GM18867 (cell line): ENCODE measurements around the gene ZC3HAV1.
"Not testable (repeated sequence)": the region's sequence is repeated elsewhere in the genome, so short reads cannot be mapped to it uniquely, and the experiment has no call there.

Experiments used
- ATAC-seq: cut with Tn5 transposase; IDR thresholded peaks from one replicate; pipeline ENCODE4 v1.9.1; 2021; ENCODE audit warnings: mild to moderate bottlenecking, moderate library complexity; ENCODE audit not compliant: unreplicated experiment

The ZC3HAV1 gene

DNA sequence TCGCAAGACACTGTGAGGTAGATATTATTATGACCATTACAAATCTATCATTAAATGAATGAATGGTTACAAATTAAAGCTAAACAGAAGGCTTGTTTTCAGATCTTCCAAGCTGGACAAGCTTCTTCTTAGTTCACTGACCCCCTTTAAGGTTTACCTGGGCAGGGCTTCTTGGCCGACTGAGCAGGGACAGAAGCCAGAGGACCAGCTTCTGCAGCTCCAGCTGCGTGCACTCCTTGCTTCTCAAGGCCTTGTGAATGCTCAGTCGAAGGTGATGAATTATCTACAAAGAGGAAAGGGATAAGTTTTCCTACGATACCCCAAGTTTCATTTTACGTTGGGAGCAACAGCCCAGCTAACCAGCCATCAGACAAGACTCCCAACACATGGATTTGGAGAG is 83.0 kb downstream of the ZC3HAV1 start:
- ATAC-seq = no peak

DNA sequence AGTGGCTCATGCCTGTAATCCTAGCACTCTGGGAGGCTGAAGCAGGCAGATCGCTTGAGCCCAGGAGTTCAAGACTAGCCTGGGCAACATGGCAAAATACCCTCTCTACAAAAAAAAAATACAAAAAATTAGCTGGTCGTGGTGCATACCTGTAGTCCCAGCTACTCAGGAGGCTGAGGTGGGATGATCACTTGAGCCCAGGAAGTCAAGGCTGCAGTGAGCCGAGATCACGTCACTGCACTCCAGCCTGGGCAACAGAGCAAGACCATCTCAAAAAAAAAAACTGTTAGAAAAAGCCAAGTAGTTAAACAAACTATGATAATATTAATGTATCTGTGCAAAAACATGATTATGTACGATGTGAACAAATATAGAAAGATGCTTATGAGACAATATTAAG is 83.7 kb downstream of the ZC3HAV1 start:
- not testable (repeated sequence) for ATAC-seq

DNA sequence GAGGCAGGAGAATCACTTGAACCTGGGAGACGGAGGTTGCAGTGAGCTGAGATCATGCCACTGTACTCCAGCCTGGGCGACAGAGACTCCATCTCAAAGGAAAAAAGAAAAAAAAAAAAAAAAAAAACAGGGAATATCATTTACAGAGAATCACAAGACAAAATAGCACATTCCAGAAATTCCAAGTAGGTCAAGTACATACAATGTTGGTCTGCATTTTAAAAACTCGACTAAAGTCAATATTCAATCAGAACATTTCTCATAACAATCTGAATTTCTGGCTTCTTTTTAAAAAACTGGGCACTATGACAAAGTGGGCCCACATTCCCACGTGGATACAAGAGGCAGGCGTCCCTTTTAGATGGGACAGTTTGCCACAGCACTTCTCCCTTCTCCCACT is 86.4 kb downstream of the ZC3HAV1 start:
- no peak for ATAC-seq

DNA sequence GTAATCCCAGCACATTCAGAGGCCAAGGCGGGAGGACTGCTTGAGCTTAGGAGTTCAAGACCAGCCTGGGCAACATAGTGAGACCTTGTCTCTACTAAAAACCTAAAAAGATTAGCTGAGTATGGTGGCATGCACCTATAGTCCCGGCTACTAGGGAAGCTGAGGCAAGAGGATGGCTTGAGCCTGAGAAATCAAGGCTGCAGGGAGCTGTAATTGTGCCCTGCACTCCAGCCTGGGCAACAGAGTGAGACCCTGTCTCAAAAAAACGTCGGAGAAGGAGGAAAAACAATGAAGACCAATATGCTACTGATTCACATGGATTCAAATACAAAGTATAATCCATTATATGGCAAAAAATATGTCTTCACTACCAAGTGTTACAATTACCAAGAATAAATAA is 87.2 kb downstream of the ZC3HAV1 start:
- ATAC-seq = no peak

DNA sequence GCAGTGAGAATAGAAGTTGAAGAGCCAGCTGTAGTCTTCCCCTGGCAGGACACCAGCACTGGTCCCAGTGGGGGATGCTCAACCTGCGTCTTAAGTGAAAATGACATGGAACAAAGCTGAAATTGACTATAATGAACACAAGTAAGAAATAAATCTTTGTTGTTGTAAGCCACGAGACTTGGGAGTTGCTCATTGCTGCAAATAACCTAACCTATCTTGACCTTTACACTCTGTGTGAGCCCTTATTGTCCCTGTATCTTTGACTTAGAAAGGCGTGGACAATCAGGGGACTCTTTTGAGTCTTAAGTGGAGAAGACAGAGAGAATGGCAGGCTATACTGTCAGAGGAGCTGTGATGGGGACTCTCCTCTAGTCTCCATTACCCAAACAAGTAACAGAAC is 90.6 kb downstream of the ZC3HAV1 start:
- no peak for ATAC-seq

DNA sequence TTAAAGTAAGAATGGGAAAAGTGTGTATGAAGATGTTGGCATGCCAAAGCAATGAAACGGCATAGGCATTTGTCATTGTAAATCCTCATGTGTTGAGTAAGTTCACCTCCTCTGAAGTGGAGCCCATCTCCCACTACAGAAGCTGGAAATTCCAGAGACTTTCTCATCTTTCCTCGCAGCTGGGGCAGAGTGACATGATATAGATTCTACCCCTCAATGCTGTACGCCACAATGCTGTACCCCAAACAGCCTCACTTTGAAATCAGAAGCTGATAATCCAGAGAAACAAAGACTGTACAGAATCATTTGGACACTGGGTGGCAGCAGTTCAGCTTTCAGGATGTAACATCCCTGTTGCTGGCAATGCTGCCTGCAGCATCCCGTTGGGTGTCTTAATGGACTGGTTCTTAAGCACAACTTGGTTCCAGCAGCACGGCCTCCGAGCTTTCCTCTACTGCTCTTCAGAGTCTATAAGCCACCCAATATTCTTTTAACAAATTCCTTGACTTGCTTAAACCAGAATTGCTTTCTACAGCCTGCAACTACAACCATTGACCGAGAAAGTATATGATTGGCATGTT is 92.5 kb downstream of the ZC3HAV1 start:
- ATAC-seq = peak; percentile 88

DNA sequence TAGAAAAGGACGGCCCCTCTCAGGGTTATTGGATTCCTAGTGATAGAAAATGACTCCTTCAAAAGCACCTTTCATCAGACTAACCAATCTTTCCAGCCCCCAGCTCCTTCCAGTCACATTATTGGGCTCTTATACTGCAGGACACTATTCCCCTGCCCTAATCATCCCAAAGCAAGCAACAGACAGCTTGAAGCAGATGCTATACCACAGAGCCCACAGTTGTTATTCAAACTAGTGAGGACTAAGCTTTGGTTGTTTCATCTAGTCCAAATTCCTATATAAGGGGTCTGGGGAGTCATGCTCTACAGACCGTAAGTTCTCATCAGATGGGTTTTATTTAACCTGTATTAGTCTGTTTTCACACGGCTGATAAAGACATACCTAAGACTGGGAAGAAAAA is 98.1 kb downstream of the ZC3HAV1 start:
- no peak for ATAC-seq

DNA sequence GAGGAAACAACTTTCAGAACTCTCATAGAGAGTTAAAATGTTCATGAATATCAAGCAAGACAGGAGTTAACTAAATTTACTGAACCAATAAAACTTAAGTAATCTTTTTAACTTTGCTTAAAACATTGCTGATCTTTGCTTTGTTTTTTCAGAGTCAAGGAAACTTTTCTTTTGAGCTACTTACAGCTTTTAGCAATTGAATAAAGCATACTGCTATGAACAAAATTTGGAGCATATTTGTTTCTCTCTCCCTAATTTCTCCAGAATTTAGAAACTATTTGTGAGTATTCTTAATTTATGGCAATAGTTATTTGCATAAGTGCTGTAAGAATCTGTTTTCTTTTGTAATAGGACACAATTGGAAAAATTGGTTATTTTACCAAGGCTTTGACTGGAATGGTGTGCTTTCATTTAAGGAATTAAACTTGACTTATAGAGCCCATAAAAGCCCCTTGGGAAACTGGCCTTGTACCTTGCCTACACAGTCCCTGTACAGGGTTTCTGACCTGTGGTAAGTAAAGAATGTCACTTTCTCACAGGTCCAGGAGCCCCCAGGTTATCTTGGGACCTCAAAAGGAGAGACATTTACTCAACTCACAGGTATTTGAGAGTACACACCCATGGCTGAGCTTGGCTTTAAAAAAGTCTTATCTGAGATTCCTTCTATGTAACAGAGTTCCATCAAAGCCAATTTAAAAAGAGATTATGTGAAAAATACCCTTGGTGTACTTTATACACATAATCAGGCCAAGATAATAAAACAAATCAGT is 105.0 kb downstream of the ZC3HAV1 start:
- ATAC-seq = no peak

DNA sequence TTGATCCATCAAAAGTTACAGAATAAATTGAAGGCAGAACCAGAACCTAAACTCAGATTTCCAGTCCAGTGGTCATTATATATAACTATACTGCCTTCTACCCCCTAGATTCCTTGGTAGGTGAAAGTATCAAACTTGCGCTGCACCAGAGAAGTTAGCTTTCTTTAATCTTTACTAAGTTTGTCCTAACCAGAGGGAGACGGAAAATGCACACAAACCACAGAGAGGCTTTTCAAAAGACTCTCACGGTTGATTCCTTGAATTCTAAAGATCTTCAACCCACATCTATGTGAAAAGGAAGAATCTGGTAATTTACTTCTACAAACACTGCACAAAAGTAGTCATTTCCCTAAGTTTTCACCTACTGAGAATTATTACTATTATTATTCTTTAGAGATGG is 110.1 kb downstream of the ZC3HAV1 start:
- no peak for ATAC-seq
